KBM-7 (cell line): ENCODE data around the gene CADM1.

Experiments used
- DNase-seq: peaks from one replicate; pipeline ENCODE4 v3.0.0-alpha.2; 2015
- in situ Hi-C: fragments of 300-500 bp; cut with MboI; formaldehyde crosslinking; loops from 2 replicates; pipeline ENCODE4 v1.14.3; 2020; ENCODE audit warnings: low sequenced_read_pairs, low pct_unique_long_range_greater_than_20kb, mixed read lengths

Gene CADM1

GRCh38 chr11:115504276-115505158 is at the start of gene CADM1:
TSS of gene CADM1 (minus strand) at chr11:115504415.
- in situ Hi-C loops: no loop called here
- DNase-seq: no peak

GRCh38 chr11:115552773-115553438 is 48.7 kb upstream of the CADM1 start:
- no peak for DNase-seq
- in situ Hi-C loops: no loop called here

GRCh38 chr11:115552151-115552772 is 48.0 kb upstream of the CADM1 start:
- DNase-seq: no peak
- in situ Hi-C loops: no loop called here

GRCh38 chr11:115550291-115551059 is 46.3 kb upstream of the CADM1 start:
- DNase-seq: no peak
- in situ Hi-C loops: no loop called here

- in situ Hi-C loops: no loop called here
Measured at GRCh38 chr11:115548878-115549528, 44.8 kb upstream of the CADM1 start.

GRCh38 chr11:115545581-115546210 is 41.5 kb upstream of the CADM1 start:
- in situ Hi-C loops: no loop called here
- DNase-seq: no peak

More at GRCh38 chr11:115548878-115549528, 44.8 kb upstream of the CADM1 start:
- no peak for DNase-seq

- in situ Hi-C loops: no loop called here
- DNase-seq: no peak
Measured at GRCh38 chr11:115544422-115544948, 40.3 kb upstream of the CADM1 start.

GRCh38 chr11:115541518-115541917 is 37.3 kb upstream of the CADM1 start:
- in situ Hi-C loops: no loop called here
- DNase-seq: no peak

GRCh38 chr11:115539844-115540243 is 35.6 kb upstream of the CADM1 start:
- DNase-seq: no peak
- in situ Hi-C loops: no loop called here

GRCh38 chr11:115535781-115536180 is 31.6 kb upstream of the CADM1 start:
- in situ Hi-C loops: no loop called here
- no peak for DNase-seq

- DNase-seq: peak; percentile 7
- in situ Hi-C loops: no loop called here
Measured at GRCh38 chr11:115530752-115531151, 26.5 kb upstream of the CADM1 start.

GRCh38 chr11:115528225-115528624 is 24.0 kb upstream of the CADM1 start:
- no peak for DNase-seq
- in situ Hi-C loops: no loop called here

- in situ Hi-C loops: no loop called here
- DNase-seq: no peak
Measured at GRCh38 chr11:115527534-115528125, 23.4 kb upstream of the CADM1 start.

GRCh38 chr11:115525531-115526006 is 21.4 kb upstream of the CADM1 start:
- DNase-seq: no peak
- in situ Hi-C loops: no loop called here

GRCh38 chr11:115524572-115524971 is 20.4 kb upstream of the CADM1 start:
- in situ Hi-C loops: no loop called here
- no peak for DNase-seq

- in situ Hi-C loops: no loop called here
- no peak for DNase-seq
Measured at GRCh38 chr11:115523727-115524399, 19.6 kb upstream of the CADM1 start.

GRCh38 chr11:115522302-115522701 is 18.1 kb upstream of the CADM1 start:
- in situ Hi-C loops: no loop called here
- DNase-seq: no peak
